Peyer's patch (tissue), 4 donors: ENCODE results near the gene IQCK.

Experiments used
- POLR2A ChIP-seq, 2 donors: fragments of 450-650 bp; IDR thresholded peaks; one replicate each; pipeline ENCODE4 v1.5.1; 2017; ENCODE audit warnings: antibody characterized with exemption in 2 of 2, mild to moderate bottlenecking in 2 of 2, moderate library complexity in 2 of 2
- TF ChIP-seq, protein P1 (sequence below), 6 experiments: fragments of 450-650 bp in 4 of 6; fragments of 200-600 bp in 2 of 6; sonication (generic) in 1 of 6; IDR thresholded peaks; one replicate each; pipeline ENCODE4 v1.5.1; 2017 to 2019; ENCODE audit warnings: antibody characterized with exemption in 6 of 6, mild to moderate bottlenecking in 3 of 6, moderate library complexity in 1 of 6

DNA sequence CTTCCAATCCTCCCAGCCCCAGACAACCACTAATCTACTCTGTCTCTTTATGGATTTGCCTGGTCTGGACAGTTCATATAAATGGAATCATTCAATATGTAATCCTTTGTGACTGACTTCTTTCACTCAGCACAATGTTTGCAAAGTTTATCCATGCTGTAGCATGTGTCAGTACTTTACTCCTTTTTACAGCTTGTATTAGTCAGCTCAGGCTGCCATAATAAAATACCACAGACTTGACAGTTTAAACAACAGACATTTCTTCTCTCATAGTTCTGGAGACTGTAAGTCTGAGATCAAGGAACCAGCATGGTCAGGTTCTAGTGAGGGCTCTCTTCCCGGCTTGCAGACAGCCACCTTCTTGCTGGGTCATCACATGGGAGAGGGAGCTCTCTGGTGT, 125.3 kb downstream of the IQCK start:
- TF ChIP-seq, protein P1, sequence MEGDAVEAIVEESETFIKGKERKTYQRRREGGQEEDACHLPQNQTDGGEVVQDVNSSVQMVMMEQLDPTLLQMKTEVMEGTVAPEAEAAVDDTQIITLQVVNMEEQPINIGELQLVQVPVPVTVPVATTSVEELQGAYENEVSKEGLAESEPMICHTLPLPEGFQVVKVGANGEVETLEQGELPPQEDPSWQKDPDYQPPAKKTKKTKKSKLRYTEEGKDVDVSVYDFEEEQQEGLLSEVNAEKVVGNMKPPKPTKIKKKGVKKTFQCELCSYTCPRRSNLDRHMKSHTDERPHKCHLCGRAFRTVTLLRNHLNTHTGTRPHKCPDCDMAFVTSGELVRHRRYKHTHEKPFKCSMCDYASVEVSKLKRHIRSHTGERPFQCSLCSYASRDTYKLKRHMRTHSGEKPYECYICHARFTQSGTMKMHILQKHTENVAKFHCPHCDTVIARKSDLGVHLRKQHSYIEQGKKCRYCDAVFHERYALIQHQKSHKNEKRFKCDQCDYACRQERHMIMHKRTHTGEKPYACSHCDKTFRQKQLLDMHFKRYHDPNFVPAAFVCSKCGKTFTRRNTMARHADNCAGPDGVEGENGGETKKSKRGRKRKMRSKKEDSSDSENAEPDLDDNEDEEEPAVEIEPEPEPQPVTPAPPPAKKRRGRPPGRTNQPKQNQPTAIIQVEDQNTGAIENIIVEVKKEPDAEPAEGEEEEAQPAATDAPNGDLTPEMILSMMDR (IDR thresholded peaks at IDR 0.05) = no peak
- TF ChIP-seq POLR2A (IDR thresholded peaks at IDR 0.05) = no peak
